COLO668 (cell line): ENCODE data around the gene LECT2.

Source experiments
- DNase-seq: peaks from one replicate; lab custom pipeline; 2025; ENCODE audit not compliant: unreplicated experiment; lab: John Stamatoyannopoulos, UW

Gene LECT2

GRCh38 chr5:135941711-135942110 lies 13.1 kb downstream of the LECT2 start:
- no peak for DNase-seq

- DNase-seq = no peak
These were observed 17.4 kb downstream of the LECT2 start for GRCh38 chr5:135937245-135937911.

DNA sequence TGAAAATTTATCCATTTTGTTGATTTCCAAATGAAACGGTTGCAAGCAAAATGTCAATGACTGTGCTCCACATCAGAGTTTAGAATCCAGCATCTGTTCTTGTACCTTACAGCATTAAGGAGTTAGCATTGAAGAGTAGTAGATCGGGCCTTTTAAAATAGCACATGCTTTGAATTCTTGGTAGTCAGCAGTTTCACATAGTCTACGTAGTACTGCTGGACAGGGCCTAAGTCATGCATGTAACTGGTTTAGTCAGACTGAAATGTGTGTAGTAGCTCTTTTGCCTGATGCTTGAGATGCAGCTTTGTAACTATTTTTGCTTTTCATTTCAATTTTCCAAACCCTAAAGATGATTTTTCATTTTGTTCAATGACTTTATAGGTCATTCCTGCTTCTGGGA lies 19.8 kb downstream of the LECT2 start:
- DNase-seq = no peak

DNA sequence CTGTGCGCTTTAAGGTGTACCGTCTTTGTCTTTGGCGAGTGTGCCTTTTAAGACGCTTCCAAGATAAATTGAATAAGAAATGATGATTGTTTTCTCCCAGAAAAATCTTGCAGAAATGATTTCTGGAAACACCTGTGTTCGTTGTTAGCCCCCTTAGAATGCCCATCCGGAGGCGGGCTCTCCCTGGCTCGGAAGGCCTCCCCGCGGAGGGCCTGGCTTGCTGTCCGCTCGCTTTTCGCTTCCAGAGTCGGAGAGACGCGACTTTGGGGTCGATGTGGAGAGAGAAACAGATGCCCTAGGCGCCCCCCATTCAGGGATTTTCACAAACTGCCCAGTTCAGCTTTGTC lies 23.9 kb downstream of the LECT2 start:
- DNase-seq = no peak

GRCh38 chr5:135930029-135930948 lies 24.5 kb downstream of the LECT2 start:
- peak; percentile 30 for DNase-seq

DNA sequence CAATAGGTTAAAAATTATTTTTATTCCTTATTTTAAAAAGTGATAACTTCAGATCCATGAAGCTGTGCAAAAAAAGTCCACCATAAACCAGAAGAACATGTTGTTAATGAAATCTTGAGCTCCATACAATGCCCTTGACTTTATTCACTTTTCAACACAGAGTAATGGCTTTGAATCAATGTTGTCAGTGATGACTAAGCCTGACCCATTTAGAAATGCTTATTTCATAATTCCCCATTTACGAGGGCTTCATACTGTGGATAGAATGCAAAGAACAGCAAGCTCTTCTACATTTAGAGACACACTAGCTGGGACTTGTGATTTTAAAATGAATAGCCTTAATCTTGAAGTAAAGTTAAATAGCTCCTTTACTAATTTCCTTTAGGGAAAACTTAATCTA lies 33.4 kb downstream of the LECT2 start:
- no peak for DNase-seq

- DNase-seq = no peak
These were observed 34.6 kb downstream of the LECT2 start for GRCh38 chr5:135920199-135920598.

DNA sequence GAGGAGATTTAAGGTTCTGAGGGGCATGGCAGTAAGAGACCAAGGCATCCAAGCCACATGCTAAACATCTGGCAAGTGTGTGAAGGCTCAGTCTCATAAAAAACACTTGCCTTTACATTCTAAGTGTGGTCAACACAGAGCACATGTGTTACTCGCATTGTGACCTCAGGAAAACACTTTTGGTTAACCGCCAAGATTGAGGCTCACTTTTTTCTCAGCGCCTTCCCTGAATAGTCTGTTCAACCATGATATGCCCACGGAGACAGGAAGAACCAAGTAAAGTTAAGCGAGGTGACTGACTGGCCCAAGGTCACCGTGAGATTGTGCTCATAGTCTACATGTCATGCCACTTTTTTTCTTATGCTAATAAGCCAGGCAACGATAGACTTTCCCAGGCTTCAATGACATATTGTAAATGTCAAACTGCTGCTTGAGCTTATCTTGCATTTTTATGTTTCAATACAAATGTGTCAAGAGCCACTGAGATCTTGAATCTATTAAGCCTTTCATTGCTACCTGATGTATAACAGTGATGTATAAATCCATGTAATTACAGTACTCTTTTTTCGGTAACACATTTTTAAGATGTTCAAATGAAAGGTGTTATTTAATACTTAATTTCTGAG lies 38.0 kb downstream of the LECT2 start:
- no peak for DNase-seq

DNA sequence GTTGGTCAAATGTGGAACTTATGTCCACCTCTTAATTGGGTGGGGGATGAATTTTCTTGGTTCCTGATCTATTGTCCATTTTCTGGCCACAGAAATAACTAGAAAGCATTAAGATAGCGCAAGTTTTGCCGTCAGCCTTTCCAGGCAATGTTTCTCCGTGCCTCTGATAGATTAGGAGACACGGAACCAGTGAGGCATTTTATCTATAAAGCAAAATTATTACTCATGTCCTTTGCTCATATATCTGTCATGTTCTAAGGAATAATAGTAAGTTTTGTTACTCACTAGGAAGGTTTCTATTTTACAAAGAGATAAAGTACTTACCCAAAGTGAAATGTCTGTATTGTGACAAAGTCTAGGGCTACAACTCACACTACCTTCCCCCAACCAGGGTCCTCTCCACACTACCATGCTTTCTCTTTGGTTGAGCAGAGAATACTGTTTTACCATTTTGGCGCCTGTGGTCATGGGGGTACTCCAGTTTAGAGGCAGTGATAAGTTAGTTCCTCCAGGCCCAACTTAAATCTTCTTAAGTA lies 39.2 kb downstream of the LECT2 start:
- no peak for DNase-seq

GRCh38 chr5:135913713-135914626 lies 40.8 kb downstream of the LECT2 start:
- no peak for DNase-seq

DNA sequence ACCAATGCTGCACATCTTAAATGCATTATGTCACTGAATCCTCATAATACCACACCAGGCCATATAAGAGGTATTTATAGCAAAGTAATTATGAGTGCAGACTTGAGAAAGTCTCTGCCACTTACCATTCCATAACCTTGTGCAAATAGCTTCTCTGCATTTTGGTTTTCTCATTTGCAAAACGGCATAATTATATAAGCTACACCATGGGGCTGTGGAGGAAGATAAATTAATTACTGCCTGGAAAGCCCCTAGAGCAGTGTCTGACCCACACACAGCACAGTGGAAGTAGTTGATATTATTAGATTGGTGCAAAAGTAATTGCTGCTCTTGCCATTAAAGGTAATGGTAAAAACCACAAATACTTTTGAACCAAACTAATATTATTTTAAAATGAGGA lies 49.6 kb downstream of the LECT2 start:
- no peak for DNase-seq

DNA sequence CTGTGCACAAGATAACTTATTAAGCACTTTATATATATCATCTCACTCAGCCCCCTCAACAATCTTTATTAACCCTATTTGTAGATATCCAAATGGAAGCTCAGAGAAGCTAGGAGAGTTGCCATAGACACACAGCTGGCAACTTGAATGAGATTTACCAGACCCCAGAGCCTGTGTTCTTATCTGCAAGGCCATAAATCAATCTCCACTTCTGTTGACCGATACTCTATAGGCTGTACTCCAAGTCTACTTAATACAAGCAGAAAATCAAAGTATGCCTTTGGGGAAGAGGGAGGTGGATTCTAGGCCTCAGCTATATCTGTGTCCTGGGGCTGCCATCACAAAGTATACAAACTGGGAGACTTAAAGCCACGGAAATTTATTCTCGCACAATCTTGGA lies 53.1 kb downstream of the LECT2 start:
- no peak for DNase-seq

GRCh38 chr5:135900276-135900675 lies 54.5 kb downstream of the LECT2 start:
- DNase-seq = no peak

DNA sequence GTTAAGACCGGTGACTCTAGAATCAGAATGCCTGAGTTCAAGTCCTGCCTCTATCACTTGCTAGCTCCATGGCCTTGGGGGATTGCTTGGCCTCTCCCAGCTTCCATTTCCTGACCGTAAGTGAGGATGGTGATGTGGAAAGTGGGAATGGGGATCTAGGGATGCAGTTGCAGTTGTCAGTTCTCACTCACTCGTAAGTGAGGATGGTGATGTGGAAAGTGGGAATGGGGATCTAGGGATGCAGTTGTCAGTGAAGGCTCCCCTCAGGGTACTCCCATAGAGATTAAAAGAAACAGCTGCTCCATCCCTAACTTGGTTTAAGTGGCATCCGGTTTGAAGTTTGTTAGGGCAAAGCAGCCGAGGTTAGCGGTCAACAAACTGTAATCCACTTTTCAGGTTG lies 56.1 kb downstream of the LECT2 start:
- no peak for DNase-seq
